ENCODE results near the gene ZDHHC23. TPM values are rescaled to one million over a fixed set of nuclear protein-coding genes. Genes with fewer than 3 reads are reported as not detected.

ZDHHC23 gene
- total and polyA plus RNA-seq, 9 of the 15 experiments (the other 6 are each of a cell fraction or from before 2014, with no cell fraction given), result 0.22 to 2.7 (median 0.55) TPM

GRCh38 chr3:113977822-113978221, 30.0 kb downstream of the ZDHHC23 start (continued):
- TF ChIP-seq ZNF695 (CRISPR knock-in tag; IDR thresholded peaks at IDR 0.05), result no peak
- no peak for TF ChIP-seq ZNF75A (CRISPR knock-in tag; IDR thresholded peaks at IDR 0.05)
- TF ChIP-seq ELK1 (CRISPR knock-in tag; IDR thresholded peaks at IDR 0.05), result no peak
- no peak for TF ChIP-seq FOXK1 (CRISPR knock-in tag; IDR thresholded peaks at IDR 0.05; ENCODE audit: borderline replicate concordance)
- TF ChIP-seq TFAP4 (CRISPR knock-in tag; IDR thresholded peaks at IDR 0.05; ENCODE audit: borderline replicate concordance), result no peak
- TF ChIP-seq PML (IDR thresholded peaks at IDR 0.05; ENCODE audit: low read length), result no peak
- no peak for TF ChIP-seq HDAC8 (tag; IDR thresholded peaks at IDR 0.05)
- no peak for TF ChIP-seq E2F5 (CRISPR knock-in tag; IDR thresholded peaks at IDR 0.05)
- no peak for TF ChIP-seq IFI16 (CRISPR knock-in tag; IDR thresholded peaks at IDR 0.05)

GRCh38 chr3:113979916-113980315, 32.1 kb downstream of the ZDHHC23 start:
- H3K9me3 ChIP-seq (replicated peaks; ENCODE audit: control insufficient read depth, insufficient read depth, low read depth, low read length), result no peaks in the 10 kb centered on the region
- no peak overlapping the region for H2AFZ ChIP-seq (ENCODE audit: low read depth, low read length)
- H3K4me1 ChIP-seq (replicated peaks in 1 of 2; ENCODE audit: control insufficient read depth in 2 of 2, insufficient read depth in 2 of 2, low read length in 2 of 2), result no peaks in the 10 kb centered on the region
- H3K9ac ChIP-seq (ENCODE audit: insufficient read depth in 1 of 2, low read depth in 2 of 2, low read length in 2 of 2), result no peak overlapping the region
- no peaks in the 10 kb centered on the region for H4K20me1 ChIP-seq (replicated peaks; ENCODE audit: control insufficient read depth, insufficient read depth, low read length)
- no peak overlapping the region for H3K4me3 ChIP-seq
- in situ Hi-C loops (cut with MboI), result no loop called here
- intact Hi-C loops (cut with micrococcal nuclease), result no loop called here
- no TSS peak for BruUV-seq (replicated peaks)
- POLR2A ChIA-PET, result no interaction called here
- no peaks in the 10 kb centered on the region for H3K27me3 ChIP-seq (ENCODE audit: control insufficient read depth in 2 of 2, insufficient read depth in 2 of 2, low read length in 2 of 2)
- 0% methylated on average over 1 of the region's 1 CpG for WGBS (ENCODE audit: insufficient coverage, low coverage, missing lambda C conversion rate)
- TF ChIP-seq SIX5 (IDR thresholded peaks at IDR 0.05; ENCODE audit: borderline replicate concordance in 1 of 2, insufficient read depth in 1 of 2, low read depth in 1 of 2, low read length in 2 of 2), result no peak
- TF ChIP-seq POLR3A (IDR thresholded peaks at IDR 0.05; ENCODE audit: borderline replicate concordance, extremely low read depth, insufficient read depth, insufficient read length), result no peak
- no peak for TF ChIP-seq ZFP36 (IDR thresholded peaks at IDR 0.05; ENCODE audit: low read depth, low read length, partially characterized antibody)
- no peak for TF ChIP-seq ZC3H11A (IDR thresholded peaks at IDR 0.05; ENCODE audit: low read depth, low read length)
- no peak for TF ChIP-seq ATF6 (CRISPR knock-in tag; IDR thresholded peaks at IDR 0.05)
- FAIRE-seq (no peak), DNase-seq (ENCODE audit: extremely low read depth in 1 of 4, low spot score in 3 of 4) (no peak), ATAC-seq (no peak)
- CTCF ChIA-PET (ENCODE audit: low intra/inter-chr PET ratio), result no interaction called here
- no peak overlapping the region for H3K27ac ChIP-seq (ENCODE audit: extremely low read depth, low read depth, low read length)
- no peaks in the 10 kb centered on the region for H3K36me3 ChIP-seq (ENCODE audit: control insufficient read depth, insufficient read depth, low read length)
- H3K79me2 ChIP-seq (ENCODE audit: control insufficient read depth, insufficient read depth, low read length), result no peaks in the 10 kb centered on the region
- no peak overlapping the region for H3K4me2 ChIP-seq (ENCODE audit: insufficient read depth, low read length)
- no peaks in the 10 kb centered on the region for H3K9me1 ChIP-seq (ENCODE audit: control insufficient read depth, insufficient read depth, low read length)
